Measurements from ENCODE around the gene KLK7.

The KLK7 gene

DNA sequence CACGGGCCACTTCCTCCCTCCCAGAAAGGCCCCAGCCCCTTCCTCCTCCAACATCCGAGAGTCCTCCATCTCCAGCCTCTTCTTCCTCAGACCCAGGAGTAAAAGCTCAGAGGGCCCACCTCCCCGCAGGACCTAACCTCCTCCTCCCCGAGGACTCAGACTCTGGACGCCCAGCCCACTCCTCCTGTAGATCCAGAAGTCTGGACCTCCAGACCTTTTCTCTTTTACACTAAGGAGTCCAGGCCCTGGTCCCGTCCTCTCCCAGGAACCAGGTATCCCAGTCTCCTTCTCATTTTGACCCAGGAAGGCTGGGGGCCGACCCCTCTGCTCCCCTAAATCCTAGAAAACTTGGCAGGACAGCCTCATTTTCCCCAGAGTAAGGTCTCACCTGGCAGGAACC, 19.6 kb upstream of the KLK7 start:
- no peak overlapping the region for H3K27ac ChIP-seq
- DNase-seq: no peak
- intact Hi-C loops (cut with DNase I; ENCODE audit: low total_unique reads): no loop called here
- H3K4me1 ChIP-seq: peaks cover 0 to 11% (median 0%) of the 10 kb centered on the region in 4 donors
- H3K9me3 ChIP-seq: no peaks in the 10 kb centered on the region
- H3K27me3 ChIP-seq: peaks cover 0 to 47% of the 10 kb centered on the region in 2 donors
- TF ChIP-seq, protein P1, sequence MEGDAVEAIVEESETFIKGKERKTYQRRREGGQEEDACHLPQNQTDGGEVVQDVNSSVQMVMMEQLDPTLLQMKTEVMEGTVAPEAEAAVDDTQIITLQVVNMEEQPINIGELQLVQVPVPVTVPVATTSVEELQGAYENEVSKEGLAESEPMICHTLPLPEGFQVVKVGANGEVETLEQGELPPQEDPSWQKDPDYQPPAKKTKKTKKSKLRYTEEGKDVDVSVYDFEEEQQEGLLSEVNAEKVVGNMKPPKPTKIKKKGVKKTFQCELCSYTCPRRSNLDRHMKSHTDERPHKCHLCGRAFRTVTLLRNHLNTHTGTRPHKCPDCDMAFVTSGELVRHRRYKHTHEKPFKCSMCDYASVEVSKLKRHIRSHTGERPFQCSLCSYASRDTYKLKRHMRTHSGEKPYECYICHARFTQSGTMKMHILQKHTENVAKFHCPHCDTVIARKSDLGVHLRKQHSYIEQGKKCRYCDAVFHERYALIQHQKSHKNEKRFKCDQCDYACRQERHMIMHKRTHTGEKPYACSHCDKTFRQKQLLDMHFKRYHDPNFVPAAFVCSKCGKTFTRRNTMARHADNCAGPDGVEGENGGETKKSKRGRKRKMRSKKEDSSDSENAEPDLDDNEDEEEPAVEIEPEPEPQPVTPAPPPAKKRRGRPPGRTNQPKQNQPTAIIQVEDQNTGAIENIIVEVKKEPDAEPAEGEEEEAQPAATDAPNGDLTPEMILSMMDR (IDR thresholded peaks at IDR 0.05): no peak
- no peak overlapping the region for H3K4me3 ChIP-seq
- H3K36me3 ChIP-seq: no peaks in the 10 kb centered on the region

DNA sequence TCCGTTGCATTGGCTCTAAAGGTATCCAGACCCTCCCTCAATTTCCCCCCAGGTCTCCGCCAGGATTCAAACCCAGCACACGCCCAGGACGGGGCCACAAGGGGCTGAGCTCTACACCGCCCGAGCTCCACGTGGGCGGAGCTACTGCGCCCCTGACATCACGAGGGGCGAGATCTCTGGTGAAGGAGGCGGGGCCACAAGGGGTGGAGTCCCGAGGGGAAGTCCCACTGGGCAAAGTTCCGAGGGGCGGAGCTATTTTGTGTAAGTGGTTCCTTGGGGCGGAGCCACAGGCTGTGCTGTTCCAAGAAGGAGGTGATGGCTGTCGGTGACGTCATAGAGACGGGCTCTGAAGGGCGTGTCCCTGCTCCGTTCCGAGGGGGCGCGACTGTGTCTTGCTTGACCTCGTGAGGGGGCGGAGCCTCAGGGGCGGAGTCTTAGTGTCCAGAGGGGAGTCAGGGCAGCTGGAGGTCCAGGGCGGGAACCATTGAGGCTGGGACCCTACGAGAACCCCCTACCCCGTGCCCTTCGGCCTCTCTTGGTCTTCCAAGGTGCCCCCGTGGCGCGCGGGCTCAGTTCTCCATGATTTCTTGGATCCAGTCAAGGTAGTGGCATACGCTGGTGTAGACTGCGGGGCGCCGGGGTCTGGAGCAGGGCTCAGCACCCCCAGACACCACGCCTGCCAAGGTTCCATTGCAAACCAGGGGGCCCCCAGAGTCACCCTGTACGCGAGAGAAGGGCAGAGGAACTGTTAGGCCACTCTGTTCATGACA, 19.0 kb upstream of the KLK7 start:
- no peak overlapping the region for H3K4me3 ChIP-seq
- no peaks in the 10 kb centered on the region for H3K9me3 ChIP-seq
- TF ChIP-seq, protein P1 (IDR thresholded peaks at IDR 0.05): no peak
- no peak overlapping the region for H3K27ac ChIP-seq
- peaks cover 0 to 11% (median 0%) of the 10 kb centered on the region in 4 donors for H3K4me1 ChIP-seq
- DNase-seq: no peak
- no peaks in the 10 kb centered on the region for H3K36me3 ChIP-seq
- intact Hi-C loops (cut with DNase I; ENCODE audit: low total_unique reads): no loop called here
- peaks cover 0 to 47% of the 10 kb centered on the region in 2 donors for H3K27me3 ChIP-seq

DNA sequence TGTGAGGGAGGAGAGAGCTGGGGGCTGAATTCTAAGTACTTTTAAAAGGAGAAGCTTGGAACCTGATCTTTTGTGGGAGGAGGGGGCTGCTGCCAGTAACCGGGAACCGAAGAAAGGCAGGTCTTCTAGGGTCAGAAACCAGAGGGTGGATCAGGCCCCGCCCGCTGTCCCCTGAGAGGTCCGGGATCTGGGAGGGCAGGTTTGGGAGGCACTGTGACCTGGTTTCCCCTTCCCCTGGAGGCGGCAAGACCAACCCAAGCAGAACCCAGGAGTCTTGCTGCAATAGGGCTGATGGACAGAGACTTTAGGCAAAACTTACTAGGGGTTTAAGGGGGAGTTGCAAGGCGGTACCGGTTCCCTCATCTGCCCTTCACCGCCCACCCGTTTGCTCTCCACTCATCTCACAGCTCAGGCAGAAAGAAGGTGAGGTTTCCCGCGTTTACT, 18.4 kb upstream of the KLK7 start:
- H3K27me3 ChIP-seq: peaks cover 0 to 44% of the 10 kb centered on the region in 2 donors
- TF ChIP-seq, protein P1 (IDR thresholded peaks at IDR 0.05): no peak

DNA sequence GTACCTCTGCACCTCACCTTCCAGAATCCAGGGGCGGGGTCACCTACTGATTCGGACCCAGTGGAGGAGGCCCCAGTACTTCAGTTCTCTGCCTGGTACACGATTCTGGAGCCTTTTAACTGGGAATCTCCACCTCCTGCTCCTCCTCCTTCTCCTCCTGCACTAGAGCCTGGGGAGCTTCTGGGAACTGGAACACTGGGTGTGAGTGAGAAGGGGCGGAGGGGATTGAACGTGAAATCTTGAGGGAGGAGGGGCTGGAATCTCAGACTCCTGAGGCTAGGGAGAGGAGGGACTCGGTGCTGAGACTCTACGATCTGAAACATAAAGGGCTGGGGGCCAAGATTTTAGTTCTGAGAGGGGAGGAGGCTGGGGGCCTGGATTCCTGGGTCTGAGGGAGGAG, 17.8 kb upstream of the KLK7 start, which contains the start of gene KLK8:
Gene KLK8, minus strand, starts transcription at position 90 of the 400 bp plus-strand sequence. CDS start 437 bp downstream, outside the sequence.
- TF ChIP-seq, protein P1 (IDR thresholded peaks at IDR 0.05): no peak
- Histone ChIP-seq H3K9me3 (no peaks in the 10 kb centered on the region), H3K36me3 (no peaks in the 10 kb centered on the region), H3K27me3 (peaks cover 0 to 40% of the 10 kb centered on the region in 2 donors), H3K4me3 (no peak within 1 kb of the TSS), H3K4me1 (peaks cover 0 to 11% (median 0%) of the 10 kb centered on the region in 4 donors), H3K27ac (no peak within 1 kb of the TSS)
- intact Hi-C loops (cut with DNase I; ENCODE audit: low total_unique reads): no loop called here
- DNase-seq: no peak

More for the DNA sequence above, 18.4 kb upstream of the KLK7 start:
- no peaks in the 10 kb centered on the region for H3K9me3 ChIP-seq
- peaks cover 0 to 11% (median 0%) of the 10 kb centered on the region in 4 donors for H3K4me1 ChIP-seq
- DNase-seq: no peak
- no peak overlapping the region for H3K4me3 ChIP-seq
- H3K27ac ChIP-seq: no peak overlapping the region
- intact Hi-C loops (cut with DNase I; ENCODE audit: low total_unique reads): no loop called here
- no peaks in the 10 kb centered on the region for H3K36me3 ChIP-seq

DNA sequence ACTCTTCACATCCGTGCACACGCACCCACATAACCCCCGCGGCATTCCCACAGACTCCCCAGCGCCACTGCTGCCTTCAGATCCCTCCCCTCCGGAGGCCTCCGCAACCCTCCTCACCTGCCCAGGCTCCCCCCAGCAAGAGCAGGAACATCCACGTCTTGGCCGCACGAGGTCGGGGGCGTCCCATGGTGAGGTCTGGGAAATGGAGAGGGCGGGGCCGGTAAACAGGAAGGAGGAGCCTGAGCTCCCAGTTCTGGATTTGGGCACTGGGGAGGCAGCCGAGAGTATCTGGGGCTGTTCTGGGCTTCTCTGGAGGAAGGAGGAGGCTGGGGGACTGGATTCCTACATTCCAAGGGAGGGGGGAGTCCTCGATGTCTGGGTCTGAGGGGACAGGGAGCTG, 17.3 kb upstream of the KLK7 start:
- no peaks in the 10 kb centered on the region for H3K9me3 ChIP-seq
- H3K4me1 ChIP-seq: peaks cover 0 to 11% (median 0%) of the 10 kb centered on the region in 4 donors
- H3K4me3 ChIP-seq: no peak overlapping the region
- DNase-seq: no peak
- H3K27ac ChIP-seq: no peak overlapping the region
- intact Hi-C loops (cut with DNase I; ENCODE audit: low total_unique reads): no loop called here
- no peaks in the 10 kb centered on the region for H3K36me3 ChIP-seq
- TF ChIP-seq, protein P1 (IDR thresholded peaks at IDR 0.05): no peak
- H3K27me3 ChIP-seq: peaks cover 0 to 40% of the 10 kb centered on the region in 2 donors
